ENCODE results near the gene ATOSB. TPM values are rescaled to one million over a fixed set of nuclear protein-coding genes. Genes with fewer than 3 reads are reported as not detected.

The ATOSB gene
- total RNA-seq, 1 experiment from 2014 or later: 10.2 TPM

DNA sequence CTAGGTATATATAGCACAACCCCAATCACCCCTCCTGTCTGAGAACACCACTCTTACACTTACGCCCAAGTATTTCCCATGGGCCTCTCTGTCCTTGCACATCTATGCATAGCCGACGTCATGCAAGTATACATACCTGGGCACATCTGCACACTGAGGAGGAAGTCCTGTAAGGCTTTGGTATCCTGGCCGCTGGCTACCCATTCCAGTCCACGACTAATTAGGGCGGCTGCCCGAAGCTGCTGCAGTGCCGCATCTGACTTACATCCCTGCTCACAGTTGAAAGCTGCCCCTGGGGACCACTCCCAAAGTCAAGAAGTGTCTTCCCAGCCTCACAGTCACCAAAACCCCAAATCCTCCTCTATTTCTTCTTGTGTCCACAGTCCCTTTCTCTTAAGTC lies 40.9 kb downstream of the ATOSB start:
- no peak overlapping the region for H2AFZ ChIP-seq (ENCODE audit: low read depth, low read length, poor library complexity, severe bottlenecking)
- H3K4me3 ChIP-seq (replicated peaks in 1 of 2; ENCODE audit: low read depth in 1 of 2, low read length in 2 of 2): no peak overlapping the region
- BruUV-seq (replicated peaks): no TSS peak
- ATAC-seq (no peak), DNase-seq (ENCODE audit: low read depth, low spot score) (no peak)
- H3K36me3 ChIP-seq (ENCODE audit: control insufficient read depth in 1 of 2, insufficient read depth in 2 of 2, low read length in 2 of 2): peaks cover 2 to 45% of the 10 kb centered on the region in 2 experiments; a peak in 2 of 4 replicates
- CTCF ChIA-PET: no interaction called here
- peaks cover 5% of the 10 kb centered on the region; the same call in 1 of the 2 replicates for H4K20me1 ChIP-seq (ENCODE audit: insufficient read depth)
- RAD21 ChIA-PET (ENCODE audit: low non-redundant PET in 1 of 2, low total read pairs in 2 of 2, uncharacterized antibody in 2 of 2, unreplicated experiment in 2 of 2): no interaction called here
- POLR2A ChIA-PET: no interaction called here
- intact Hi-C loops (cut with micrococcal nuclease): no loop called here
- peaks cover 61% of the 10 kb centered on the region for H3K79me2 ChIP-seq (ENCODE audit: insufficient read depth, low read length)
- H3K4me1 ChIP-seq (ENCODE audit: control insufficient read depth in 1 of 2, insufficient read depth in 2 of 2, low read length in 2 of 2): peaks cover 19 to 37% of the 10 kb centered on the region in 2 experiments
- no peaks in the 10 kb centered on the region for H3K9me2 ChIP-seq (ENCODE audit: insufficient read depth)
- no peak overlapping the region for H3K9ac ChIP-seq (ENCODE audit: low read length)
- no peaks in the 10 kb centered on the region for H3K9me3 ChIP-seq (ENCODE audit: control insufficient read depth in 1 of 2, insufficient read depth in 1 of 2, low read depth in 1 of 2, low read length in 2 of 2)
- TF ChIP-seq, protein P1, sequence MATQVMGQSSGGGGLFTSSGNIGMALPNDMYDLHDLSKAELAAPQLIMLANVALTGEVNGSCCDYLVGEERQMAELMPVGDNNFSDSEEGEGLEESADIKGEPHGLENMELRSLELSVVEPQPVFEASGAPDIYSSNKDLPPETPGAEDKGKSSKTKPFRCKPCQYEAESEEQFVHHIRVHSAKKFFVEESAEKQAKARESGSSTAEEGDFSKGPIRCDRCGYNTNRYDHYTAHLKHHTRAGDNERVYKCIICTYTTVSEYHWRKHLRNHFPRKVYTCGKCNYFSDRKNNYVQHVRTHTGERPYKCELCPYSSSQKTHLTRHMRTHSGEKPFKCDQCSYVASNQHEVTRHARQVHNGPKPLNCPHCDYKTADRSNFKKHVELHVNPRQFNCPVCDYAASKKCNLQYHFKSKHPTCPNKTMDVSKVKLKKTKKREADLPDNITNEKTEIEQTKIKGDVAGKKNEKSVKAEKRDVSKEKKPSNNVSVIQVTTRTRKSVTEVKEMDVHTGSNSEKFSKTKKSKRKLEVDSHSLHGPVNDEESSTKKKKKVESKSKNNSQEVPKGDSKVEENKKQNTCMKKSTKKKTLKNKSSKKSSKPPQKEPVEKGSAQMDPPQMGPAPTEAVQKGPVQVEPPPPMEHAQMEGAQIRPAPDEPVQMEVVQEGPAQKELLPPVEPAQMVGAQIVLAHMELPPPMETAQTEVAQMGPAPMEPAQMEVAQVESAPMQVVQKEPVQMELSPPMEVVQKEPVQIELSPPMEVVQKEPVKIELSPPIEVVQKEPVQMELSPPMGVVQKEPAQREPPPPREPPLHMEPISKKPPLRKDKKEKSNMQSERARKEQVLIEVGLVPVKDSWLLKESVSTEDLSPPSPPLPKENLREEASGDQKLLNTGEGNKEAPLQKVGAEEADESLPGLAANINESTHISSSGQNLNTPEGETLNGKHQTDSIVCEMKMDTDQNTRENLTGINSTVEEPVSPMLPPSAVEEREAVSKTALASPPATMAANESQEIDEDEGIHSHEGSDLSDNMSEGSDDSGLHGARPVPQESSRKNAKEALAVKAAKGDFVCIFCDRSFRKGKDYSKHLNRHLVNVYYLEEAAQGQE (IDR thresholded peaks at IDR 0.05; ENCODE audit: low read depth): no peak
- no peak for TF ChIP-seq TCF7L2 (IDR thresholded peaks at IDR 0.05; ENCODE audit: borderline replicate concordance, extremely low read depth, insufficient read depth, insufficient read length)
- TF ChIP-seq, protein P2, sequence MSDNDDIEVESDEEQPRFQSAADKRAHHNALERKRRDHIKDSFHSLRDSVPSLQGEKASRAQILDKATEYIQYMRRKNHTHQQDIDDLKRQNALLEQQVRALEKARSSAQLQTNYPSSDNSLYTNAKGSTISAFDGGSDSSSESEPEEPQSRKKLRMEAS (IDR thresholded peaks at IDR 0.05): no peak
- TF ChIP-seq ELF1 (IDR thresholded peaks at IDR 0.05; ENCODE audit: borderline replicate concordance, low read depth): no peak
- no peak for TF ChIP-seq SP1 (IDR thresholded peaks at IDR 0.05; ENCODE audit: low read depth)
- TF ChIP-seq, protein P3, sequence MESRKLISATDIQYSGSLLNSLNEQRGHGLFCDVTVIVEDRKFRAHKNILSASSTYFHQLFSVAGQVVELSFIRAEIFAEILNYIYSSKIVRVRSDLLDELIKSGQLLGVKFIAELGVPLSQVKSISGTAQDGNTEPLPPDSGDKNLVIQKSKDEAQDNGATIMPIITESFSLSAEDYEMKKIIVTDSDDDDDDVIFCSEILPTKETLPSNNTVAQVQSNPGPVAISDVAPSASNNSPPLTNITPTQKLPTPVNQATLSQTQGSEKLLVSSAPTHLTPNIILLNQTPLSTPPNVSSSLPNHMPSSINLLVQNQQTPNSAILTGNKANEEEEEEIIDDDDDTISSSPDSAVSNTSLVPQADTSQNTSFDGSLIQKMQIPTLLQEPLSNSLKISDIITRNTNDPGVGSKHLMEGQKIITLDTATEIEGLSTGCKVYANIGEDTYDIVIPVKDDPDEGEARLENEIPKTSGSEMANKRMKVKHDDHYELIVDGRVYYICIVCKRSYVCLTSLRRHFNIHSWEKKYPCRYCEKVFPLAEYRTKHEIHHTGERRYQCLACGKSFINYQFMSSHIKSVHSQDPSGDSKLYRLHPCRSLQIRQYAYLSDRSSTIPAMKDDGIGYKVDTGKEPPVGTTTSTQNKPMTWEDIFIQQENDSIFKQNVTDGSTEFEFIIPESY (IDR thresholded peaks at IDR 0.05; ENCODE audit: extremely low read depth, insufficient replicate concordance, low read length): no peak
- TF ChIP-seq CBX3 (IDR thresholded peaks at IDR 0.05; ENCODE audit: low read depth): no peak
- no peak for TF ChIP-seq YY1 (IDR thresholded peaks at IDR 0.05; ENCODE audit: extremely low read depth, insufficient replicate concordance, low read depth, low read length)
- TF ChIP-seq, protein P4, sequence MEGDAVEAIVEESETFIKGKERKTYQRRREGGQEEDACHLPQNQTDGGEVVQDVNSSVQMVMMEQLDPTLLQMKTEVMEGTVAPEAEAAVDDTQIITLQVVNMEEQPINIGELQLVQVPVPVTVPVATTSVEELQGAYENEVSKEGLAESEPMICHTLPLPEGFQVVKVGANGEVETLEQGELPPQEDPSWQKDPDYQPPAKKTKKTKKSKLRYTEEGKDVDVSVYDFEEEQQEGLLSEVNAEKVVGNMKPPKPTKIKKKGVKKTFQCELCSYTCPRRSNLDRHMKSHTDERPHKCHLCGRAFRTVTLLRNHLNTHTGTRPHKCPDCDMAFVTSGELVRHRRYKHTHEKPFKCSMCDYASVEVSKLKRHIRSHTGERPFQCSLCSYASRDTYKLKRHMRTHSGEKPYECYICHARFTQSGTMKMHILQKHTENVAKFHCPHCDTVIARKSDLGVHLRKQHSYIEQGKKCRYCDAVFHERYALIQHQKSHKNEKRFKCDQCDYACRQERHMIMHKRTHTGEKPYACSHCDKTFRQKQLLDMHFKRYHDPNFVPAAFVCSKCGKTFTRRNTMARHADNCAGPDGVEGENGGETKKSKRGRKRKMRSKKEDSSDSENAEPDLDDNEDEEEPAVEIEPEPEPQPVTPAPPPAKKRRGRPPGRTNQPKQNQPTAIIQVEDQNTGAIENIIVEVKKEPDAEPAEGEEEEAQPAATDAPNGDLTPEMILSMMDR (IDR thresholded peaks at IDR 0.05 in 2 of 3, conservative IDR thresholded peaks at IDR 0.05 in 1 of 3; ENCODE audit: borderline replicate concordance in 1 of 3, insufficient read depth in 1 of 3, low read depth in 2 of 3, low read length in 2 of 3): no peak
- no peak for TF ChIP-seq POLR2A (IDR thresholded peaks at IDR 0.05; ENCODE audit: borderline replicate concordance, extremely low read depth, insufficient read depth, insufficient read length)
- TF ChIP-seq EZH2phosphoT487 (IDR thresholded peaks at IDR 0.05; ENCODE audit: borderline replicate concordance): no peak
- no peak for TF ChIP-seq JUND (IDR thresholded peaks at IDR 0.05)
- H3K4me2 ChIP-seq (ENCODE audit: low read length): no peak overlapping the region
- no peak overlapping the region for H3K27ac ChIP-seq (ENCODE audit: low read depth, low read length)
- H3K27me3 ChIP-seq (ENCODE audit: insufficient read depth, low read length): no peaks in the 10 kb centered on the region

Measured in HCT116 (cell line).